COLO668 (cell line): ENCODE measurements around the gene CEP57L1.

ENCODE experiments used
- DNase-seq: peaks from one replicate; lab custom pipeline; 2025; ENCODE audit not compliant: unreplicated experiment; lab: John Stamatoyannopoulos, UW

Gene CEP57L1

GRCh38 chr6:109095036-109095834 is at the start of gene CEP57L1:
Gene CEP57L1 (plus strand): TSS chr6:109095507. CDS start chr6:109145222, 49,715 bp downstream.
- DNase-seq, result peak; percentile 93

GRCh38 chr6:109048176-109048575 is 47.1 kb upstream of the CEP57L1 start:
- DNase-seq, result no peak

GRCh38 chr6:109048670-109049415 is 46.5 kb upstream of the CEP57L1 start:
- no peak for DNase-seq

GRCh38 chr6:109050012-109050411 is 45.3 kb upstream of the CEP57L1 start:
- no peak for DNase-seq

- no peak for DNase-seq
Measured at GRCh38 chr6:109050447-109051102, 44.7 kb upstream of the CEP57L1 start.

GRCh38 chr6:109051301-109052017 is 43.8 kb upstream of the CEP57L1 start:
- DNase-seq, result no peak

- no peak for DNase-seq
Measured at GRCh38 chr6:109052018-109052651, 43.2 kb upstream of the CEP57L1 start.

GRCh38 chr6:109052852-109053251 is 42.5 kb upstream of the CEP57L1 start:
- DNase-seq, result no peak

GRCh38 chr6:109053336-109053735 is 42.0 kb upstream of the CEP57L1 start:
- DNase-seq, result no peak

- DNase-seq, result no peak
Measured at GRCh38 chr6:109055771-109056235, 39.5 kb upstream of the CEP57L1 start.

- no peak for DNase-seq
Measured at GRCh38 chr6:109056661-109057060, 38.6 kb upstream of the CEP57L1 start.

- DNase-seq, result no peak
Measured at GRCh38 chr6:109058620-109059019, 36.7 kb upstream of the CEP57L1 start.

- no peak for DNase-seq
Measured at GRCh38 chr6:109059153-109059552, 36.2 kb upstream of the CEP57L1 start.

- DNase-seq, result no peak
Measured at GRCh38 chr6:109059571-109060021, 35.7 kb upstream of the CEP57L1 start.

- DNase-seq, result no peak
Measured at GRCh38 chr6:109060571-109060970, 34.7 kb upstream of the CEP57L1 start.

GRCh38 chr6:109062216-109062615 is 33.1 kb upstream of the CEP57L1 start:
- no peak for DNase-seq

GRCh38 chr6:109062767-109063352 is 32.4 kb upstream of the CEP57L1 start:
- no peak for DNase-seq

- DNase-seq, result no peak
Measured at GRCh38 chr6:109069746-109070145, 25.6 kb upstream of the CEP57L1 start.

- DNase-seq, result no peak
Measured at GRCh38 chr6:109071125-109071917, 24.0 kb upstream of the CEP57L1 start.
